Measurements from ENCODE around the gene DEFB114.
"Not testable (repeated sequence)": the region's sequence is repeated elsewhere in the genome, so short reads cannot be mapped to it uniquely, and the experiment has no call there.

The DEFB114 gene, protein sequence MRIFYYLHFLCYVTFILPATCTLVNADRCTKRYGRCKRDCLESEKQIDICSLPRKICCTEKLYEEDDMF

DNA sequence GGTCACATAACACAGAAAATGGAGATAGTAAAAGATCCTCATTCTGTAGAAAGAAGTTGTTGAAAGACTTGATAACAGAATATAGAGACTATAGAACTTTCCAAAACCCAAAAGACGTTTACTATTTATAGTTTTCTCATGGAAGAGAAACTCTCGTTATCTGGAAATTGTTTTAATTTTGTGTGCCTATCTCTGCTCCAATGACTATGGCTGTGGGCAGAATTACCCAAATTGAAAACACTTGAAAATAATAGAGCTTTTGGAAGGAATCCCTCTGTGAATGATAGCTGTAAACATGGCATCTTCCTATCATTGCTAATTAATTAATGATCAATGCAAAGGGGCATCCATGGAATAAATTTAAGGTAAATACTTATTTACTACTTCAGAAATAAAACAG is at the start of gene DEFB114:
DEFB114 (minus strand) TSS at position 101 of the 400 bp plus-strand sequence; CDS start at position 42, 59 bp downstream.
- ATAC-seq (no peak), DNase-seq (no peak)

- DNase-seq (no peak), ATAC-seq (no peak)
These were observed 43.9 kb upstream of the DEFB114 start for GRCh38 chr6:50007819-50008218.

DNA sequence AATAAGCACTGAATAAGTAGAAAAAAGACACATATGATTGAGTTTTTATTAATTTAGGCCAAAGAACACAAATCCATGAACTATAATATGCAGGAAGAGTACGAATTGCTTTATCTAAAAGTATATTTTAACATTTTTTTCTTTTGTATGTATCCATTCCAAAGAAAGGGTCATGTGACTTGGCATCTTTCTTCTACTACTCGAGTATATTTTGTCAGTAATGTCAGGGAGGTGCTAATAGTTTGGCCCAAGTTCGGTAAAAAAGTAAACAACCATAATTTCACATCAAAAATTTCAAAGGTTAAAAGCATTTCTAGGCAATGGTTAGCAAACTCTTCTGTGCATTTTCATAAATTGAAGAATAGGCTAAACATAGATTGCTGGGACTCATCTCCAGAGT is 39.2 kb upstream of the DEFB114 start:
- ATAC-seq (no peak), DNase-seq (no peak)

DNA sequence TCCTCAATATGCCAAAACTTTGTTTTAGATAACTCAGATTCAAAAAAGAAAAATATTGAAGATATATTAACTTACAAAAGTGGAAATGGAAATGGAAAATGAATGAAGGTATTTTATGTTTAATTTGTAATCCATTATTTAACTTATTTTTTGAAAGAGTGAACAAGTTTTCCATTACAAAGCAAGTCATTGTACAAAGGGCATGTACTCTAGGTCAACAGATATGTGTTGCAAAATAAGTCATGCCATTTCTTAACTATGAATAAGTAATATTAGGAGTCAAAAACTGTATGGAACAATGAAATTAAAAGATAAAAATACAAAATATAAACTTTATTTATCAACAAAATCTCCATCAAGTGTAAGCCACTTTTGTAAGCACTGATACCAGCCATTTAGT is 31.3 kb upstream of the DEFB114 start:
- ATAC-seq (no peak), DNase-seq (no peak)

DNA sequence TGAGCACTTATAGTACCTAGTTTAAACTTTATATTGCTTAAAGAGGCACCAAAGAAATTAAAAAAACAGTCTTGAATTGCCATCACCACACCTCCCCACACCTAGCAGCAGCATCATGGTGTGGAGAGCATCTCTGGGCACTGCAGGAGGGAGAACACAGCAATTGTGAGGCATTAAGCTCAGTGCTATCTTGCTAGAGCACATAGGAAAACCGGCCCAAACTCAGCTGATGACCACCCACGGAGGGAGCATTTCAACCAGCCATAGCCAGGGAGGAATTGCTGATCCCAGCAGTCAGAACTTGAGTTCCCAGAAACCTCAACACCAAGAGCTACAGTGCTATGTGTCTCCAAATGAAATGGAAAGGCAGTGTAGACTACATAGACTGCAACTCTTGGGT is 24.9 kb upstream of the DEFB114 start:
- no peak for ATAC-seq

DNA sequence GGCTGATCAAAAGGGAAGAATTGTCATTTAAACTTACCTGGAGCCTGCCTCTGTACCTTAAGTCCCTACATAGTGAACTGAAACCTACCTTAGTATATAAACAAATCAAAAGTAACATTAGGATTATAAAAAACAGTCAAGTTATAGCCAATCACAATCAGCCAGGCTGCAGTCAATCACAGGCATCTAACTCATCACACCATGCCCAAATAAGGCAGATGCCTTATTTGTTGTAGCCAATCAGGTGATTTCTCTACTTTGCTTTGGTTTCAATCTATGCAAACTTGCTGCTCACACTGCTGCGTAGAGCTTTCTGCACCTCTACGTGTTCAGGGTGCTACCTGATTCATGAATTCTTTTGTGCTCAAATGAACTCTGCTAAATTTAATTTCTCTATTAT is 23.8 kb upstream of the DEFB114 start:
- DNase-seq (no peak), ATAC-seq (no peak)

More for the DNA sequence above, 24.9 kb upstream of the DEFB114 start:
- no peak for DNase-seq

- ATAC-seq (no peak), DNase-seq (no peak)
These were observed 22.6 kb upstream of the DEFB114 start for GRCh38 chr6:49986551-49986950.

- DNase-seq (no peak), ATAC-seq (no peak)
These were observed 18.1 kb upstream of the DEFB114 start for GRCh38 chr6:49982046-49982445.

- no peak for DNase-seq
- ATAC-seq = no peak
These were observed 16.9 kb upstream of the DEFB114 start for GRCh38 chr6:49980898-49981297.

DNA sequence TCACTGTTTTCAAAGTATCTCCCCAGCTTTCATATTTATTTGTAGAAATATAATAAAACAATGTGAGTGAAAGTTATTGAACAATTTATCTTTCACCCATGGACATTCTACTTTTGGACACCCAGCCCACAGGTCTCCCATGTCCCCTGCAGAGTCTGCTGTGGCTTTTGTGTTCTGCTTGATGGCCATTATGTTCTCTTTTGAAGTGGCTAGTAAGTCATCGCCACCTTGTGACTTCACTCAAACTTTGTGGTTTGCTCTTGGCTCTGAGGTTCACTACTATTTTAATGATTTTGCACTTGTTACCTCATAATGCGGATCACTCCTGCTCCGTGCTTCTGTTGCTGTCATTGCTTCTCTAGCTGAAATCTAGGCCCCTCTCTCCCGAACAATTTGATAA is 15.6 kb upstream of the DEFB114 start:
- DNase-seq = no peak

DNA sequence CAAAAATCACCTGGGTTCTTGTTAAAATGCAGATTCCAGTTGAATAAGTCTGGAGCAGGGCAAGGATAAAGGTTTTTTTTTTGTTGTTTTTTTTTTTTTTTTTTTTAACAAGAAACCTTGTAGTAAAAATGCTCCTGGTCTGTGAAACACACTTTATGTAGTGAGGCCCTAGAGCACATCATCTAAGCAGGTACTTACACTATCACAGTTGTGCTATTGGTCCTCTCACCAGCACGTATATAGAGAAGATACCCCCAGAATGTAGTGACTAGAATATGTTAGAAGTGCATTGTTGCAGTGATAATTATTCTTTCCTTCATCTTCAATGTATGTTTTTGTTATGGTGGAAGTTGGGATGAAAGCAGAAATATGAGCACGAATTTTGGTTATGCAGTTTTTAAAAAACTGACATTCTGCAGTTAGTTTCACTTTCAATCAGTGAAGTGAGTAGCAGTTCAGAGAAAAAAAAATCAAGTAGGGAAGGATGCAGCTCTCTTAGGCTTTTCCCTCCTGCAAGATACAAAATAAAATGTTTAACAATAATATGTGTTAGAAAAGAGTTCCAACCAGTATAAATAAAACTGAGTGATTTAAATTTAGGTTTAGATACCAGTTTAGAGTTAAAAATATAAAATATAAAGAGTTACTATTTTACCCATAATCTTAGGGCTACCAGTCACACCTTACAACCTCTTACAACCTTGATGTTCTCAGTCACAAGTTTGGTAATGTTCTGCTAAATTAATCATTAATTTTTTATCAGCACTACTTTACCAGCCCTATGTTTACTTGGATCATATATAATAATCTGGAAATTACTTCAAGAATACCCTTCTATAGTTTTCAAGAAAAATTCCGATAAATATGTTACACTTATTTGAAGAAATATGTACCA is 14.6 kb upstream of the DEFB114 start:
- ATAC-seq (no peak), DNase-seq (no peak)

More for the DNA sequence above, 15.6 kb upstream of the DEFB114 start:
- no peak for ATAC-seq

DNA sequence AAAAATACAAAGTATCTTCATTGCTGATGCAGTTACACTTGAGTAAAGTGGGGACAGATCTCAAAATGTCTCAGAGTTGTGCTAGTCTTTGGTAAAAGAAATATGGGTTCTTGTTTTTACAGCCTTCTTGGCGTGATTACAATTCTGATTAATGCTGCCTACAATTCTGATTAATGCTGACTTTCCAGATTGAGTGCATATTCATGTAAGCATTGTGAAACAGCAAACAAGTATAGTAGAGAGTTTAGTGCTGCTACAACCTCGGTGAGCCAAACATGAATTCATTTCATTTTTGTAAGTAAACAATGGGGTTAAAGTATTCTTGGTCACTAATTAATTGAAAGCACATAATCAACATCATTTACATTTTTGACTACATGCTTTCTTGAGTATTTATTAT is 5.6 kb upstream of the DEFB114 start, which contains the start of gene DEFB113:
DEFB113 (minus strand) TSS at position 21 of the 400 bp plus-strand sequence; CDS start at position 21, 0 bp downstream.
- DNase-seq (no peak), ATAC-seq (no peak)

GRCh38 chr6:49966823-49967222 is 2.9 kb upstream of the DEFB114 start:
- DNase-seq (no peak), ATAC-seq (no peak)

- ATAC-seq = no peak
- no peak for DNase-seq
These were observed 2.4 kb upstream of the DEFB114 start for GRCh38 chr6:49966334-49966733.

- no peak for ATAC-seq
- DNase-seq = no peak
These were observed 5.8 kb downstream of the DEFB114 start for GRCh38 chr6:49958180-49958579.

DNA sequence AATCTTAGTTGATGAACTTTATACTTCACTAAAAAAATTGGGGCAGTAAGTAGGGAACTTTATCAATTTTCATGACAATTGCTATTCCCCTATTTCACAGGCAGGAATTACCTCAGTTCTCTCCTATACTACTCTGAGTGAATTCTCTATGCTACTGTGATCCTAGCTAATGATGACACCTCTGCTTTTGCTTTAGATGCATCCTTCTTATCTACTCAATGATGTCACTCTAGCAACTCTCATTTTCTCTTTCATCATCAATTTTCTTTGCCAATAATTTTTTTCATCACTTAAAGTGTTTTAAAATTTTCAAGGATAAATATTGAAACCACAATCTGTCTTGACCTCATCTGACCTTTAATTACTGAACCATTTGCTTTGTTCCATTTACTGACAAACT is 8.1 kb downstream of the DEFB114 start:
- no peak for DNase-seq
- no peak for ATAC-seq

- no peak for DNase-seq
These were observed 12.0 kb downstream of the DEFB114 start for GRCh38 chr6:49951926-49952325.

GRCh38 chr6:49950415-49950751 is 13.6 kb downstream of the DEFB114 start:
- DNase-seq = no peak
- no peak for ATAC-seq

More at GRCh38 chr6:49951926-49952325, 12.0 kb downstream of the DEFB114 start:
- no peak for ATAC-seq

DNA sequence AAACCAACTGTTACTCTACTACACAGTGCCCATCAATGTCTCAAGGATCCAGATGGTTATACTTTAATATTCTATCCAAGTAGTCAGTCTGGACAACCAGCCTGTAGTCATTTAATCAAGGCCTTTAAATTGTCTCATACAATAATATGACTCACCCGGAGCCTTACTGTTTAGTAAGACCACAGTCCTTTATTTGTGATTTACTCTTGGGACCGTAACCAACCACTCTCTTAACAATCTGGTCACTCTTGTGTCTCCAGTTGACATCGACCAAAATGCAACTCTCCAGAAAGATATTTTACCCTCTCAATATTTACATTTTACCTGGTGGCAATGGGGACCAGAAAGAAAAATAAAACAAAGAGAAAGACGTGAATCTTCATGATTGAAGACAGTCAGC is 14.9 kb downstream of the DEFB114 start:
- ATAC-seq = no peak

DNA sequence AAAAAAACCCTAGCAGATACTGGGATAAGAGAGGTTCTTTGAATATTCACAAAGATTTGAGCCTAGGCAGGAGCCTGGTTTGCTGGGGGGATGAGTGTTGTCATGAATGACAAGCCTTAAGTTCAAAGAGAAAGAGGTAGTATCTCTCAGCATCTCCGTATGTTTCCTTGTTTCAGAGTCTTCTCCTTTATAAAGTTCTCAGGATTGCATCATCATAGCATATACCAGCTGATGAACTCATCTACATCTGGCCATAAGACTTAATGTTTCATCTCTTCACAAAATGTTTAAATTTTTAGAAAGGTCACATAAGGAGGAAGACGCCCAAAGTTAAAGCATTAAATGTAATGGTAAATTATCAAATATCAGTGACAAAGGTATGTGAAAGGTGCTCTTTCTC is 17.1 kb downstream of the DEFB114 start:
- ATAC-seq = no peak
- no peak for DNase-seq

More for the DNA sequence above, 14.9 kb downstream of the DEFB114 start:
- no peak for DNase-seq

GRCh38 chr6:49944068-49944467 is 19.9 kb downstream of the DEFB114 start:
- not testable (repeated sequence) for ATAC-seq, DNase-seq

GRCh38 chr6:49939993-49940498 is 23.9 kb downstream of the DEFB114 start:
- no peak for DNase-seq
- ATAC-seq = no peak

DNA sequence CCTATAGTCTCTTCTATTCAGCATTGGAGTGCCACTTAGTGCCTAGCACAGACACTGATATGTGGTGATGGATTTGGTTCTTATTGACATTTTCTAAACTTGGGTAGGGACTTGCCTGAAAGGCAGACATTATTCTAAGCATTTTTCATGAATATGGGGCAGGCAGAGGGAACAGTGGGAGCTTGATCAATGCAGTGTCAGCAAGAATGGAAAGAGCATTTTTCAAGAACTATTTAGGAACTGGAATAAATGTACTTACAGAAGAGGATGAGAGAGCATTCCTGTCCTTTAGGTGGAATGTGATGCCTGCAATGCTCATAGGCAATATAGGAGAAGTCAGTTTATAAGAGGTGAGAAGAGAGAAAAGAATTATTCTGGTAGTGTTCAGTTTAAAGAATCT is 26.2 kb downstream of the DEFB114 start:
- DNase-seq = no peak
- no peak for ATAC-seq

DNA sequence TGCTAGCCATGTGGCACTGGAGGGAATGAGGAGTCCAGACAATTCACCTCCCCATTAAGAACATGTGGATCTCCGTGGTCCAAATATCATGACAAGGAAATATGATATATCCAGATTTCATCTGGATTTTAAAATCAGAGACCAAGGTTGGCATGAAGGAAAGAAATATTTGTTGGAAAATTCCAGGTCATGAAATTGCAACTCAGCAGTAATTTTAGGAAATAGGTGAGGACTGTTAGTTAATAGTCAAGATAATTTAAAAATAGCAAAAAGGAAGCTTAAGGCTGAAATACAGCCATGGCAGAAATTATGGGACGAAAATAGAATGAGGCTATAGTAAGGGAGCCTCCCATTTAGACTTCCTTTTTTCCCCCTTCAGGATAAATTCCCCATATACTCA is 26.9 kb downstream of the DEFB114 start:
- DNase-seq (no peak), ATAC-seq (no peak)
